Activated CD4-positive, alpha-beta T cell treated with anti-CD3 and anti-CD28 coated beads, Interleukin-10, Interleukin-2, amounts not matched to agents 100 ng/mL and 50 ng/mL, durations not matched to agents 16 hours and 8 hours (primary cell): ENCODE measurements around the gene SAMD13.
"Not testable (repeated sequence)": the region's sequence is repeated elsewhere in the genome, so short reads cannot be mapped to it uniquely, and the experiment has no call there.

Source experiments
- DNase-seq: peaks from one replicate; pipeline ENCODE4 v3.0.0-alpha.2; 2020

SAMD13 gene

DNA sequence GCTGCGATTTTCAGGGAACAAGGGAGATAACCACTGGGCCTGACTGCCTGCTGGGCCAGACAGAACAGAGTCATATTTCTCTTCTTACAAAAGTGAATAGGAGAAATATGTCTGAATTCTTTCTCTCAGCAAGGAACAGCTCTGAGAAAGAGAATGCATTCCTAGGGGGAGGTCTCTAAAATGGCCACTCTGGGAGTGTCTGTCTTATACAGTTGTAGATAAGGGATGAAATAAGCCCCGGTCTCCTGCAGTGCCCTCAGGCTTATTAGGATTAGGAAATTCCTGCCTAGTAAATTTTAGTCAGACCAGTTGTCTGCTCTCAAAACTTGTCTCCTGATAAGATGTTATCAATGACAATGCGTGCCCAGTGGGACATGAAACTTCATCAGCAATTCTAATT lies 14.1 kb upstream of the SAMD13 start:
- not testable (repeated sequence) for DNase-seq

DNA sequence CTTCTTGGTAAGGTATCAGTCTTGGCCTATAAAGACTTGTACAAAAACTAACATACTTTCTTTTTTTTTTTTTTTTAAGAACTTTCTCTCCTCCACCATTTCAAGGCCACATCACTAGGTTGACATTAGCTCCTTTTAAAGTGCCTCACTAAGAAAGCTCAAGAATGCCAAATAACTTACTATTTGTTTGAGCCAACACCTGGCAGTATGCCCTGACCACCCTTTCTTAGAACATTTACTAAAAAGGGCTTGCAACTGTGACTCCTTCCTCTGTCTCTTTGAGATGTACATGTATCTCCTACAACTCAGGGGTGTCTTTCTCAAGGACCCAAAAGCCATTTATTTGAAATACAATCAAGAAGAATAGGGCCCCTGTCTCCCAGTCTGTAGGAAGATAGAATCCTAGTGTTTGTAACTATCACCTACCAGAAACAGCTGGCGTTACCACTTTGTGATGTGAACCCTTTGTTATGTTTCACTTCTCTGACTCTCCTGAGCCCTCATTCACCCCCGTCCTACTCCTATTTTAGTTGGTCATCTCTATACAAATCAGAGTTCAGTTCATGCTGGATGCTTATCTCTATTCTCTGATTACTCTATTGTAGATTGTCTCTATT lies 12.2 kb upstream of the SAMD13 start:
- DNase-seq: no peak

DNA sequence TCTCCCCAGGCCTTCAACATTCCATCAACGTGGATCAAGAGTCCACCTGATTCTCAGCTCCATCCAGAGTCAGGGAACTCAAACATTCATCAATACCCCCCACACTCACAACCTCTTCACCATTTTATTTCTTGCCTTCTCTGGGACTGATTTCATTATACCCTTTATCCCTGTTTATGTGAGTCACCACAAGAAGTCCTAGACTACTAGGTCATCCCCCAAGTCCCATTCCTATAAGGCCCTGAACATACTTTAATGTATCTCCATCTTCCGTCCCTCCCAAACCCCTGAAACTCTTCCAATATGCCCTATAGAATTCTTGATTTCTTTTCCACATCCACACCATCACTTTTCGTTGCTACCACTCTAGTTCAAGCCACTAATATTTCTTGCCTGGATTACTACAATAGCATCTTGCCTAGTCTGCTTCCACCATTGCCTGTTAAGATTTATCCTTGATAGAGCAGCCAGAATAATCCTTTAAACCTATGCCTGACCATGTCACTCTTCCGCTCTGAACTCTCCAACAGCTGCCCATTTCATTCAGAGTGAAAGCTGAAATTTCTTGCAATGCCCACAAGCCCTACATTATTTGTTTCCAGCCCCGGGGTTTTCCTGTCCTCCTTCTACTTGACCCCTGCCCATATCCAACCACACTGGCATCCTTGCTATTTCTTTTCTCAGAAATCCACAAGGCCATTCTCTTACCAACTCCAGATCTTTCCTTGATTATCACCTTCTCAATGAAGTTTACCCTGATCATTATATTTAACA lies 9.4 kb upstream of the SAMD13 start:
- DNase-seq: no peak

DNA sequence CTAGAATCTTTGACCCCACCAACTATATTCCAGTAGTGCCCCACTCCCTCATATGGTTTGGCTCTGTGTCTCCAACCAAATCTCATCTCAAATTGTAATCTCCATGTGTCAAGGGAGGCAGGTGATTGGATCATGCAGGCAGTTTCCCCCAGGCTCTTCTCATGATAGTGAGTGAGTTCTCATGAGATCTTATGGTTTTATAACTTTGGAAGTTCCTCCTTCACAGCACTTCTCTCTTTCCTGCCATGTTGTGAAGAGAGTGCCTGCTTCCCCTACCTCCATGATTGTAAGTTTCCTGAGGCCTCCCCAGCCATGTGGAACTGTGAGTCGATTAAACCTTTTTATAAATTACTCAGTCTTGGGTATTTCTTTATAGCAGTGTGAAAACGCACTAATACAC lies 7.7 kb upstream of the SAMD13 start:
- DNase-seq: no peak

DNA sequence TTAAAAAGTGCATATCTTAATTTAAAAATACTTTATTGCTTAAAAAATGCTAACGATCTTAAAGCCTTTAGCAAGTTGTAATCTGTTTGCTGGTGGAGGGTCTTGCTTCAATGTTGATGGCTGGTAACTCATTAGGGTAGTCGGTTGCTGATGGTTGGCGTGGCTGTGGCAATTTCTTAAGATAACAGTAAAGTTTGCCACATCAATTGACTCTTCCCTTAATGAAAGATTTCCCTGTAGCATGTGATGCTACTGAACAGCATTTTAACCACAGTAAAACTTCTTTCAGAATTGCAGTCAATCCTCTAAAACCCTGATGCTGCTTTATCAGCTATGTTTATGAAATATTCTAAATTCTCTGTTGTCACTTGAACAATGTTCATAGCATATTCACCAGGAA lies 6.8 kb upstream of the SAMD13 start:
- no peak for DNase-seq

DNA sequence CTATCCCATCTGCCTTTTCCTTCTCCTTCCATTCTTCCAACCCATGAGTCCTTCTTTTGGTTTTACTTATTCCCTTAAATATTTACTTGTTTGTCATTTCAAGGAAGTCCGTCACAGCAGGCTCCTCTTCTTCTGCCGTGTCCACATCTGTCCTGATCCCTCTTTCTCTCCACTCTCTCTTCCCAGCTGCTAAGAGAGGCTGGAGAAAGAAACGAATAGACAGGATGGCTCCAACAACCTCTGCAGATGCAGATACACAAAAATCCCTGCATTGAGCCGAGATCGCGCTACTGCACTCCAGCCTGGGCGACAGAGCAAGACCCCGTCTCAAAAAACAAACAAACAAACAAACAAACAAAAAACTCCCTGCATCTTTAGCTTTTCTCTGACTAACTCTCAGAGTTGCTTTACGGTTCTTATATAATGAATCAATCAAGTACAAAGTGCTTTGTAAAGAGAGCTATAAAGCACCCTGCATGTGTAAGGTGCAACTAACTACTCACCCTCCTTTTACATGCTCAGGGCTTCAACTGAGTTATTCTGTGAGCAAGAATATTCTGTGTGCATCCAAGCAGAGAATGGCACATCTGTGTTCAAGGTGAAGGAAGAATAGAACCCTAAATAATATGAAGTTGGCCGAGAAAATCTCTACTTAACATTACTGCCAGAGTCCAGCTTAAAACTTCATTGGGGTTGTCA lies 3.8 kb upstream of the SAMD13 start:
- no peak for DNase-seq

DNA sequence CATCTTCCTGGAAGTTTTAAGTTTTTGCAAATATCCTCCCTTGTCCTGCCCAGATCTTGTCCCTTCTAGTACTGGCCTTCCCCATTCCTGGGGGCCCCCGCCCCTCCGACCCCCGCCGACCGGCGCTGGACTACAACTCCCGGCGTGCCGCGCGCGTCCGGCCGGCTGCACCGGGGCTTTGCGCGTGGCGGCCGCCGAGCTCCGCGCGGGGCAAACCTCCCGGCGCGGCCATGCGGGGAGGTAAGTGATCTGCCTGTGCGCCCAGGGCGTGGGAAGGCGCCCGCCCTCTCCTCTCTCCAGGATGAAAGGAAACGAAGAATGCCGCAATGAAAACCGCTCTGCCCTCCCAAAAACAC lies 3.2 kb upstream of the SAMD13 start:
- DNase-seq: peak; percentile 62

DNA sequence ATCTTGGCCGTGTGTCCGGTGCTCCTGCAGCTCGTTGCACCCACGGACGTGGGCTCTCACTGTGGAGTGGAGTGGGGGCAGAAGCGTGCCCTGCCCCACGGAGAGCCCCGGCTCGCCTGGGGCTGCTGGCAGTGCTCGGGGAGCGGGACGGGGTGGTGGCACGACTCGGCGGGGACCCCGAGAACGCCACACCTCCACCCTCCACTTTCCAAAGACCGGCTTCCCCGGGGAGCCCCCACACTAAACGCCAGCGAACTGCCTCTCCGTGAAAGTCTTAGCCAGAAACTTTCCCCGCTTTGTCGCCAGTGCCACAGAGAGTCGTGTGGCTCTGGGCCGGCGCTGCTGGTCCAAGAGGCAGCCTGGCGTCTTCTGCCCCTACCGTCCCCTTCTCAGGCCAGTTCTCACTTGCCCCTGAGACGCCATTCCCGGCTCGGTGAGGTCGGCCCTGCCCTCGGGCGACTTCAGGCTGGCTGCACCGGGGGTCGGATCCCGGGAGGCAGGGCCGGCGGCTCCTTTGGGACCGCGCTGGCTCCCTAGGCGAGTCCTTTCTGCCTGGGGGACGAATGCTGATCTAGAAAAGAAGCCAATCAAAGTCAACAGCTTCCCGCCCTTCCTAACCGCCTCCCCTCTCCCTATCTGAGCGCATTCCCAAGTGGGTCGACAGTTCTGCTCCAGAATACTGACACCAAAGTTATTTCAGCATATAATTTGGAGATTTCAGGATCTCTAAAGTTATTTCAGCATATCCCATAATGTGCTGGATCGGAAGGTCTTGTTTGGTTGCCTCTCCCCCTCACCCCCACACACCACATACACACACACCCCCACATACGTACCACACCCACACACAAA lies 2.6 kb upstream of the SAMD13 start:
- peak; percentile 25 for DNase-seq

DNA sequence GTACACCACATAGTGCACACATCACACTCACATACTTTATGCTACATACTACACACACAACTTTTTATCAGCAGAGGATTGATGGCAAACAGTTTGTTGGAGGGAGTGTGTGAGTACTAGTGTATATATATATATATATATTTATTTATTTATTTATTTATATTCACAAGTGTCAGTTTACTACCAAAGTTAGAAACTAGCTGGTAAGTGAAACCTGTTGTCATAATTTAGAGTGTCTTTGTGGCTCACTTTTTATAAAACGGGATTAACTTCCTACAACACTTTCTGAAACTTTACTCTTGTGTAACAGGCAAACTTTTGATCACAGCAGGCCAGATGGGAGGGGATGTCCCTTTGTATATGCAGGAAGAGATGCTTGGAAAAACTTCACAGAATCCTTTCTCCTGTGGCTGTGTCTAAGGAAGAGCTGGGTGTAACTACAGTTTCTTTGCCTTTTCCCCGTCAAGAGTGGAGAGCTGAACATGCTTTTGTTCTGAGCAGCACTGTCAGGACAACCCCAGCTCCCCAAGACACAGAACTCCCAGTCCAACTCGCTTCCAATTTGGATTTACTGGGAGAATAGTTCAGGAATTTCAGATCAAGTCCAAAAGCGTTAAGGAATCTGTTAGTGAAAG lies 1.9 kb upstream of the SAMD13 start:
- no peak for DNase-seq

DNA sequence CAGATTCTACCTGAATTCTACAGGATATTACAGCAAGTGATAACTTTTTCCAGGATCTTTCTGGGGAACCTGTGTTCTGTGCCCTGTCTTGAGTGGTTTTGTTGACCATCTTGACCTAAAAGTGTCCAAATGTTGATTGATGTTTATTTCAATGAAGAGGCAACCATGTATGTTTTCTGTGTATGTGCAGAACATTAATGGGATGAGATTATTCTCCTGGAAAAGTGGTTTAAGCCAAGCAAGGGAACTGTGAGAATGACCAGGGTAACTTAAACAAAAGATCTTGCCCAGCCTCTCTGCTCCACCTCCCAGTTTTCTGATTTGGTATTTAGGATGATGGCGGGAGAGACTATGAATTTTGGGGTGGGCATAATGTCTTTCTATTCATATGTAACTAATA lies 1.0 kb upstream of the SAMD13 start:
- DNase-seq: no peak

DNA sequence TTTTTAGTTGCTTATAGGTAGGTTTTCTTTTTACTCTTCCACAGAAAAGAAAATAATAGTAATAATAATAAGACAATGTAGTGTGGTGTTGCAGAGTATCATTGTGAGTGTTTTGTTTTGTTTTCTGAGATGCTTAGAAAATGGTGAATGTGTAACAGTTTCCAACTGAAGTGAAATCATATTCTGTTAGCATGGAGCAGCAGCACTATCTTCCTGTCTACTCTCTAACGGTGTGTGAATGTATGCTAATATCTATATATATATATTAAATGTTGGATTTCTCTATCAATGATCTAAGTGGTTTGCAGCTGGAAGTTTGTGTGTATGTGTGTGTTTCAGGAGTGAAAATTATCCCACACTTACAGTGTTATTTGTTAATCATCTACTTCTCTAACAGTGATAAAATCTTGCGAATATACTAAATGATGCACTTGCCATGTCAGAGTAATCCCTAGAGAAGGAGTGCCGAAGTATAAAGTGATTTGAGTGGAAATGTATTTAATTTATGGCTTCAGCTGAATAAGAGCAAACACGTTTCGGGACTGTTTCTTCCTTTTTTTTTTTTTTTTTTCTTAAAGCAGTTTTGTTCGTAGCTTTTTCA lies 377 bp downstream of the SAMD13 start:
- no peak for DNase-seq

DNA sequence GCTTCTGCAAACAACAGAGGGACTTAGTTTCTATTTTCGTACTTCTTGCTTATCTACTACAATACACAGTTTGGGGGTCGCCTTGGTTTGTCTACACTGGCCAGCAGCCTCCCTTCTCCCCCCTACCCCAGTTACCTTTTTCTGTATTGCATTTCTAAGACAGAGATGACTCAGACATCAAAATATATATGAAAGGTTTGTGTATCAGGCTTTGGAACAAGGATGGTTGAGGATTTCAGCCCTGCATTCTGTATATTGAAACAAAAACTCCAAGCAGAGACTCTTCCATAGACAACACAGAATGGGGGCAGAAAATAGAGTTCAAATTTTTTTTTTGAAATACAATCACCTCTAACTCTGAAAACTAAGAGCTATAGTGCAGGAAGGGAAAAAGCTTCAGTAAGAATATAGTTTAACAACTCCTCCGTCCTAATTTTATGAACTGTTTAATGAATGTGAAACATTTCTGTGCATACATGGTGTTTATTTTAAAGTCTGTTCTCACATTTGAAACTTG lies 1.9 kb downstream of the SAMD13 start:
- no peak for DNase-seq

DNA sequence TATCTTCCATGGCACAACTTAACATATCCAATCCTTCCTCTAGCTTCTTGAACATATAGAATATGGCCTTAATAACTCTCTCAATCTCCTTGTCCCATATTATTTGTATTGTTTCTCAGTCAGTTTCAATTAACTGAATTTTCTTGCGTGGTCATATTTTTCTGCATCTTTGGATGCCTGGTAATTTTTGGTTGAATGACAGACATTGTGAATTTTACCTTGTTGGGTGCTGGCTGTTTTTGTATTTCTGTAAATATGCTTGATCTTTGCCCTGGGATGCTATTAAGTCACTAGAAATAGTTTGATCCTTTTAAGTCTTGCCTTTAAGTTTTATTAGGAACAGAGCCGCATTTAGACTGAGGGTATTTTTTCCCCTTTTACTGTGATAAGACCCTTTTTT lies 5.9 kb downstream of the SAMD13 start:
- no peak for DNase-seq

DNA sequence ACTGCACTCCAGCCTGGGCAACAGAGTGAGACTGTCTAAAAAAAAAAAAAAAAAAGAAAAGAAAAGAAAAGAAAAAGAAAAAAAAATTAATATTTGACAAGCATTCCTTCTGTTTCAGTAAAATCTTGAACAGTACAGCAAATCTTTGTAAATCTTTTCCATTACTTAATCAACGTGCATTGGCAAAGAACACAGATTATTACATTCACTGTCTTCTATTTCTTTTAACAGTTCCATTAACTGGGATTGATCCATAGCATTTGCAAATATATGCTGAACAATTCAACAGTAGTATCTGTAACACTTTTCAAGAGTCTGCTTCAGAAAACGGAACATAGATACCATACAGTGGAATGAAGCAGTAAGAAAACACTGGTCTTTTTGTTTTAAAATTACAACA lies 9.8 kb downstream of the SAMD13 start:
- no peak for DNase-seq

DNA sequence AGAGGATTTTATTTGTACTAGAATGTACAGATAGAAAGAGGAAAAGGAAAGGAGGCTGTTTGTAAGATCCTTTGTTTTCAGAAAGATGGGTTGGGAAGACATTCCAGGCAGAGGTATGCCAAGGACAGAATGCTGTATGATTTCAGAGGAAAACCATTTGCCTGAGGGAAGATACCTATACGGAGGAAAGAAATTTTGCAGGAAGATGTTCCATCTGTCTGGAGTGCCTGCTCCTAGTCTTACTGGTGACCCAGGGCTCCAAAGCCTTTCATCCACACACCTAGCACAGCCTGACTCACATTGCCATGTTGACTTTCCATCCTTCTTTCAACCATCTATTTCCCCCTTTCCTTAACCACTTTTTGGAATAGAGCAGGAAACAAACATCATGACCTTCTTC lies 18.2 kb downstream of the SAMD13 start:
- DNase-seq: no peak

DNA sequence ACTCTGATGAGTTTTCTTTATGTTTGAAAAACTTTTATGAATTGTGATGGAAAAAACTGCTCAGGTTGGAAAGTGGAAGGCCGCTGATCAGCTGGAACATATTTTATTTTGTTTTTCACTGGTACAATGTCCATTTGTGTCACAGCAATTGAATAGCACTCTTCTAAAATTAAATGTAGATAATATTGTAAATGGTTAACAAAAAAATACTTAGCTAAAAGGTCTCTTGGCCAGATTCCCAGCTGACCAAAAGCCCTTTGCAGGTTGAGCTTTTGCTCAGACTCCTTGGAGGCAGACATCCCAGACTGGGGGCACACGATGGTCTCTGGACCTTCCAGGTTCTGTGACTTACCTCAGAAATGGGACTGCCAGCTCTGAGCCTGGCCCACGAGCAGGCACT lies 26.3 kb downstream of the SAMD13 start:
- DNase-seq: no peak

DNA sequence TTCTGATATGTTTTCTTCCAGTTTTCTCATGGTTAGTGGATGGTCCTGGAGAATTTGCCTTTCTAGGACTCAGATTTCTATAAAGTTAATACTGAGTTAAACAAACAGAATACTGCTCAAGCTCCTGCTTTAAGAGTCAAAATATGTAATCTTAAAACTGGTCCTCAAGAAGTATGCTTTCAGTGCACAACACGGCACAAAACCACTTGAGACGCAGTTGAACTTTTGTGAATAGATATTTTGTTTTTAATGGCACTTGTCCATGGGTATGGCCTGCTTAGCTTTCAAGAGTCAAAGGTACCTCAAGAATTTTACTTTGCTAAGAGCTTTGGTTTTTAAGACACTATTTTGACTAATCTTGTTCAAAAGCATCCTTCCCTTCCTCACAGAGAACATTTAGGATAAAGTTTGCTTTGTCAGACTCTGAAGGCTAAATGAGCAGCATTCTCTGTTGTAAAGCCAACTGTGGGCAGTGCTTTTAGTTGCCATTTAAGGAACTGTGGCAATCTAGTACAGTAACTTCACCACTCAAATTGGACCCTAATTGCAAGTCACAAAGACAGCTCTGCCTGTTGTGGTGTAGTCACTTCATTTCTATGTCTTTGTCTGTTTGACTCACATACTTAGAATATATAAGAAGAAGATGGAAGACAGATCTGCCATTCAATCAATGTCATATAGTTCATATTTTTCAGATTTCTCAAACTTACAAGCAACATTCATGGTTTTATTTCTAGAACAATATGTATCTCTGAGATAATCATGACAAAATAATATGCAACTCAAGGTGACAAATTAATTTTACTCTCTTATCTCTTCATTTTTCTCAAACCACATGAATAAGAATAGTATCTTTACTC lies 28.8 kb downstream of the SAMD13 start:
- no peak for DNase-seq

DNA sequence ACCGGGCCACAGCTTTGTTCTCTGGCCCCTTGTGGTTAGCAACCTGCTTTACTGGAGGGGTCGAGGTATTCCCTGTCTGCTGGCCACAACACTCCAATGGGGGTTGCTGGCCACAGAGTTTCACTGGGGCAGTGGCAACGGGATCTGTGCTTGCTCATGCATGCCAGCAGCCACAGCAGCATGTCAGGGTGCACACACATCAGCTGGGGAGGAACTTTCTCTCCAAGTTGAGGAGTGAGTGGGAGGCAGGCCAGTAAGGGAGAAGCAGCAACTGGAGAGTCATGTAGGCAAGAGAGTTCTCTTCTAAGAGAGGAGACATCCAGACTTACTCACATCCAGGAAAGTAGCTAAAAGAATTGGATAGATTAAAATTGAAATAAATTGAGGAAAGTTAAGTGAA lies 38.0 kb downstream of the SAMD13 start:
- no peak for DNase-seq

DNA sequence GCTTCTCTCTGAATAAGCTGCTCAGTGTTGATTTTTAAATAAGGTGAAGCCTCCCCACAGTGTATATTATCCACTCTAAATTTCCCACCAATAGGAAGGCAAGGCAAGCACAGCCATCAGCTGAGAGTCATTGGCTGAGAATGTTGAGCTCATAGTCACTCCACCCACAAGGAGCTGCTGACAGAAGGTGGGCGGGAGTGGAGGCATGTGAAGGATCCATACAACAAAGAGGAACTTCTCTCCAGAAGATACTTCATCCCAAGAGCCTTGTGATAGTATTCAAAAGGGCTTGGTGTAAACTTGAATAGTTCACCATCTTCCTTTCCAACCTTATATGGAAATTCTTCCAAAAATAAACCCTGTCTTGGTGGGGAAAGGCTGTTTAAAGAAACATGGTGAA lies 42.8 kb downstream of the SAMD13 start:
- no peak for DNase-seq

DNA sequence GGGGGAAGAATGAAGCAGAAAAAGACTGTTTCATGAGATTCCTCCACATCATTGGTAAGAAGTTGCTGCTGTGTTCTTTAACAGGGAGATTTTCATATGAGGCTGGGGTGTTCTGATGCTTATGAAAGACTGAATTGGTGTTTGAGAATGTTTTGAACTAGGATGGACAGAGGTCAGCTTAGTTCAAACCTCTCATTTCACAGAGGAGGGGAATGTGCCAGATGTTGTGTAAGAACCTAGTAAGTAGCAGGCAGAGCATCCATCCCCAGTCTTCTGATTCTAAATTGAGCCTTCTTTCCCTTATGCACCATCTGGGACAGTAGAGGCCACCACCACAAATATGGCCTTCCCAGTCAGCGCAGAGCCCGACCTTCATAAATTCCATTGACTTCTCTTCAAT lies 43.7 kb downstream of the SAMD13 start:
- no peak for DNase-seq

DNA sequence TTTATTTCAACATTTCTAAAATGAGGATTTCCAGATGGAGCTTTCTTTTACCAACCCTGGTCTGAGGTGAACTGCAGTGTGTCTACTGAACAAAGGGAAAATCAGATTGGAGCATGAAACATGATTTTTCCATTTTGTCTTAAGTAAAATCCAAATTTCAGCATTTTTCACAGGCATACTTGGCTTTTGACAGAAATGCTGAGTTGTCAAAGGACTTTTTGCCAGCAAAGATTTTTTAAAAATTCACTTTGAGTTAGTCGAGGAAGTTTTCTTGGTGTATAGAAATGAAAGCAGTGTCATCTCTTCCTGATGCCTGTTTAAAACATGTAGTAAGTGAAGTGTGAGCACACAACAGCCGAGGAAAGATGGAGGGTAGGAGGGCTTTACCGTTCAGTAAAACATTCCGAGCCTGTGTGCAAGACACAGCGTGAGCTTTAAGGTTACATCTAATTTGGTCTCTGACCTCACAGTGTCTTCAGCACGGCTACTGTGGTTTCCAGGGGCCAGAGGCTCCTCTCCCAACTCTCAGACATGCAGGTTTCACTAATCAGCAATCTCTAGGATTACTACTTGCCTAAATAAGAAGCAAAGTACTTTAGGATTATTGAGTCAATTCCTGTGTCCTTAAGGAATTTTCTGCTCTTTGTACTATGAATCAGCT lies 45.9 kb downstream of the SAMD13 start:
- no peak for DNase-seq
